ENCODE measurements around the gene CEMIP.

DNA sequence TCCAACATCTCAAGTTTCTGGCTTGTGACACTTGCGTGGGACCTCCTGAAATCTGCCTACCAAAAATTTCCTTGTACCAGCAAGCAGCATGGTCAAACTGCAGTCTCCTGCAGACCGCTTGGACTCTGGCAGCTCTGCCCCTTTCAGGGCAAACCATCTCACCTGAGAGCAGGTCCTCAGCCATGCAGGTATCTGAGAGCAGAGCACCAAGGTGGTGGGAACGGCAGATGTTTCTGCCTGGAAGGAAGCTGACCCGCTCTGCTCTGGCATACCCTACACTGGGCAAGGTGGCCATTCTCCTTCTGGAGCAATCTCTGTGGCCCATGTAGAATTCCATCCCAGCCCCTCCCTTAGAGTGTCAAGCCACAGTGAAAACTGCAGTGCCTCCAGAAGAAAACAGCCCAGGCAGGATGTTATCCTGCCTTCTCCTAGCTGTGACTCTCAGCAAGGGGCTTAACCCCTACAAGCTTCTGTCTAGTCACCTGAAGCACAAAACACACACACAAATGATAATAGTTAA is 188.9 kb downstream of the CEMIP start:
- TF ChIP-seq CTCF (IDR thresholded peaks at IDR 0.05) (no peak), POLR2AphosphoS5 (IDR thresholded peaks at IDR 0.05) (no peak)

All from transverse colon (tissue), 4 donors.